Measurements from ENCODE around the gene IFNB1. TPM values are rescaled to one million over a fixed set of nuclear protein-coding genes. Genes with fewer than 3 reads are reported as not detected.

Gene IFNB1
- total RNA-seq, 4 donors from 2014 or later, result not detected

DNA sequence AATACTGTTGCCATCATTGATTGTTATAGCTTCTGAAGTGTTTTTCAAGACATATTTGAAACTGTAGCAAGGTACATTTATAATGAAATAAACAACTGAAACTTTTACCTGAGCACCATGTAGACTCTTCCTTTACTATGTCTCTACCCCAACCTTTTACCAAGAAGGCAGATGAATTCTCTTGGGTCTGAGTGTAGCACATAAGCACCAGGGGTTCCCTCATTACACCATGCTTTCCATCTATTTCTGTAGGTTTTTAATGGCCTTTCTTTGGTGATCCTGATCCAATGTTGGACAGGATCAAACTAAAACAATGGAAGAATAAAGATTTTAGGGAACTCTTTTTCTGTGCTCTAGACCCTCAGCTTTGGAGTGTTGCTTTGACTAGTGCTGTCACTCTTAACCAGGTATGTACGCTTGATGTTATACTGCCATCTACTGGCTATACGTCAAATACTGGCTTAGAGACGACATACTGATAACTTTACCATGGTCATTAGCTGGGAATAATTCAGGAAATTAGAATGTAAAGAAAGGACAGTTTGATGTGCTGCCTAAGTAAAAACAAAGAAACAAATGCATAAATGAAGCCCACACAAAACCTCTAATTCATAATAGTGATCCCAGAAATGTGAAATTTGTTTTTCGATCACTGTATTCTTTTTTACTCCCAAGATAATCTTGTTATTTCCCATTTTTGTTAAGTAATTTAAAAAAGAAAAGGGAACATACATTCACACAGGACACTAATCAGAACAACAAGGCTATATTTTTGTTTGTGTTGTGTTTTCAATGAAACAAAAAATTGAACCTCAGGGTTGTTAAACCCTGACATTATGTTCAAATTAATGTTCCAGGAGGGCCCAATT lies 33.2 kb upstream of the IFNB1 start:
- DNase-seq, result no peak
- H3K9me3 ChIP-seq, result no peaks in the 10 kb centered on the region
- intact Hi-C loops (cut with DNase I), result loop anchor here (10.0 kb wide), 1 partner anchor 236 kb away; no protein-coding TSS in a partner anchor

GRCh38 chr9:21104787-21105186 lies 27.0 kb upstream of the IFNB1 start:
- H3K27me3 ChIP-seq, result no peaks in the 10 kb centered on the region
- H3K9me3 ChIP-seq, result no peaks in the 10 kb centered on the region
- H3K4me1 ChIP-seq, result no peaks in the 10 kb centered on the region
- no peak for DNase-seq
- no peak overlapping the region for H3K27ac ChIP-seq
- intact Hi-C loops (cut with DNase I), result no loop called here
- 35 to 40% methylated on average over 1 of the region's 1 CpG for WGBS, 2 donors
- no peak for TF ChIP-seq POLR2A (IDR thresholded peaks at IDR 0.05)
- no peak overlapping the region for H3K4me3 ChIP-seq
- H3K36me3 ChIP-seq, result no peaks in the 10 kb centered on the region

More for the DNA sequence above, 33.2 kb upstream of the IFNB1 start:
- WGBS, 2 donors, result 23 to 24% methylated on average over 4 of the region's 4 CpGs
- H3K36me3 ChIP-seq, result no peaks in the 10 kb centered on the region
- H3K27ac ChIP-seq, result no peak overlapping the region
- H3K4me3 ChIP-seq, result no peak overlapping the region
- H3K4me1 ChIP-seq, result no peaks in the 10 kb centered on the region
- no peaks in the 10 kb centered on the region for H3K27me3 ChIP-seq
- peak; percentile 45 to 86 (median 76) for TF ChIP-seq CTCF (IDR thresholded peaks at IDR 0.05)
- TF ChIP-seq POLR2A (IDR thresholded peaks at IDR 0.05), result no peak

GRCh38 chr9:21102305-21102704 lies 24.6 kb upstream of the IFNB1 start:
- DNase-seq, result no peak
- intact Hi-C loops (cut with DNase I), result no loop called here
- Histone ChIP-seq H3K27ac (no peak overlapping the region), H3K27me3 (no peaks in the 10 kb centered on the region), H3K9me3 (no peaks in the 10 kb centered on the region), H3K4me1 (no peaks in the 10 kb centered on the region), H3K4me3 (no peak overlapping the region), H3K36me3 (no peaks in the 10 kb centered on the region)
- TF ChIP-seq CTCF (IDR thresholded peaks at IDR 0.05) (no peak), POLR2A (IDR thresholded peaks at IDR 0.05) (no peak)
- WGBS, 2 donors, result 89 to 100% methylated on average over 1 of the region's 1 CpG

DNA sequence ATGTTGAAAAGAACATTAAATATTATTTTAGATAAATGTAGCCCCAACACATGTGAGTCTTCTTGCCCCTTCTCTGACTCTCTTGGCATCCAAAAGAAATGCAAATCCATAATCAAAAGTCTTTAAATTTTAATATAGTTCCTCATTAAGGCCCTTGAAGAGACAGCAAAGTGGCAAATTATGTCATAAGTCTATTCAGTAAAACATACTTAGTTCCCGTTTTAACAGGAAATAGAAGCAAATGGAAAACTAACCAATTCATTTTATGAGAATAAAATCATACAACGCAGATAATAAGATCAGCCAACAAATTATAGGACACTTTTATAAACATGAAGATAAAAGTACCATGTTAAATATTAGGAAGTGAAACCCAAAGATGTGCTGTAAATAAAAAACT lies 20.1 kb upstream of the IFNB1 start:
- WGBS, 2 donors, result 74 to 85% methylated on average over 2 of the region's 2 CpGs
- Histone ChIP-seq H3K9me3 (no peaks in the 10 kb centered on the region), H3K4me3 (no peak overlapping the region), H3K27ac (no peak overlapping the region), H3K36me3 (no peaks in the 10 kb centered on the region), H3K27me3 (no peaks in the 10 kb centered on the region), H3K4me1 (peaks cover 0 to 15% (median 0%) of the 10 kb centered on the region in 3 donors)
- DNase-seq, result no peak
- intact Hi-C loops (cut with DNase I), result no loop called here
- TF ChIP-seq CTCF (IDR thresholded peaks at IDR 0.05), result no peak
- no peak for TF ChIP-seq POLR2A (IDR thresholded peaks at IDR 0.05)

GRCh38 chr9:21096901-21097255 lies 19.1 kb upstream of the IFNB1 start:
- intact Hi-C loops (cut with DNase I), result no loop called here
- Histone ChIP-seq H3K27me3 (no peaks in the 10 kb centered on the region), H3K4me1 (peaks cover 0 to 15% (median 0%) of the 10 kb centered on the region in 3 donors), H3K9me3 (no peaks in the 10 kb centered on the region), H3K27ac (peak overlapping the region in 3 of 4 donors; percentile 17 to 60 (median 34)), H3K4me3 (peak overlapping the region in 1 of 4 donors; percentile 53), H3K36me3 (no peaks in the 10 kb centered on the region)
- no peak for DNase-seq
- WGBS, 2 donors, result 60 to 61% methylated on average over 2 of the region's 2 CpGs
- TF ChIP-seq CTCF (IDR thresholded peaks at IDR 0.05) (no peak), POLR2A (IDR thresholded peaks at IDR 0.05) (no peak)

Data from esophagus squamous epithelium (tissue), 5 donors.